Stimulated activated CD8-positive, alpha-beta memory T cell treated with anti-CD3 and anti-CD28 coated beads, Interleukin-7, amount 100 ng/mL, for 24 hours (primary cell): Measurements from ENCODE around the gene COG2.
"Not testable (repeated sequence)": the region's sequence is repeated elsewhere in the genome, so short reads cannot be mapped to it uniquely, and the experiment has no call there.

Experiments used
- DNase-seq: peaks from one replicate; pipeline ENCODE4 v3.0.0-alpha.2; 2020; ENCODE audit warnings: low read depth

COG2 gene

DNA sequence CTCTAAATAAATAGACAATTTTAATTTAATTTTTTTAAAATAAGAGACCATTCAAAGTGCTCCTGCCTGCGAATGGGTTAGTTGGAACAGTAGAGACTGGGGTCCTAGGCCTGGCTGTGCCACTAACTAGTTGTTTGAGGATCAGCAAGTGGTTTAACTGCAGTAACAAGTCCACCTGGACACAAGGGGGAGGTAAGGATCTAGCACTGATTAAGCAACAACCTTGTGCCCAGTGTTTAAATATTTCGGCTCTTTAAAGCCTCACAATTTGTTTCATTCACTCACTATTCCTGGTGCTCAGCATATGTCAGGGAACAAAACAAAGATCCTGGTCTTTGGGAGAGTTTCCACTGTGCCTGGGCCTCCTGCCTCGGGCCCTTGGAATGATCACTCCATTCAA is 73.2 kb downstream of the COG2 start:
- DNase-seq: no peak

GRCh38 chr1:230716453-230716852 is 74.2 kb downstream of the COG2 start:
- DNase-seq: not testable (repeated sequence)

DNA sequence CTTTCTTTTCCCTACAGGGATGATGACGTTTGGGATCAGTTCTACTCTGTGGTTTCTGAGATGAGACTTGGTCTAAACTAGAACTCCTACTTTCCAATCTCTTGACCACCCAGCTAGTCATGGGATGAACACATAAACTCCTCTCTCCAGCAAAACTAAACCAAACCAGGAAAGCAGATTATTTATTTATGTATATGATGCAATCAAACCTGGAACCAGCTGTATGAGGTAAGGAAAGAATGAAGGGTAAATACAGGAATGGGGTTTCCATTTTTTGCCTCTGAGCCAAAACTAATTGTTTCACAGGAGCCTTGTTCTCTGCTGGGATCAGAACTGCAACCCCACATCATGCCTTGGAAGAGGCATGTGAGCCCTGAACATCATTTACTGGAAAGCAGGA is 75.0 kb downstream of the COG2 start:
- DNase-seq: no peak

DNA sequence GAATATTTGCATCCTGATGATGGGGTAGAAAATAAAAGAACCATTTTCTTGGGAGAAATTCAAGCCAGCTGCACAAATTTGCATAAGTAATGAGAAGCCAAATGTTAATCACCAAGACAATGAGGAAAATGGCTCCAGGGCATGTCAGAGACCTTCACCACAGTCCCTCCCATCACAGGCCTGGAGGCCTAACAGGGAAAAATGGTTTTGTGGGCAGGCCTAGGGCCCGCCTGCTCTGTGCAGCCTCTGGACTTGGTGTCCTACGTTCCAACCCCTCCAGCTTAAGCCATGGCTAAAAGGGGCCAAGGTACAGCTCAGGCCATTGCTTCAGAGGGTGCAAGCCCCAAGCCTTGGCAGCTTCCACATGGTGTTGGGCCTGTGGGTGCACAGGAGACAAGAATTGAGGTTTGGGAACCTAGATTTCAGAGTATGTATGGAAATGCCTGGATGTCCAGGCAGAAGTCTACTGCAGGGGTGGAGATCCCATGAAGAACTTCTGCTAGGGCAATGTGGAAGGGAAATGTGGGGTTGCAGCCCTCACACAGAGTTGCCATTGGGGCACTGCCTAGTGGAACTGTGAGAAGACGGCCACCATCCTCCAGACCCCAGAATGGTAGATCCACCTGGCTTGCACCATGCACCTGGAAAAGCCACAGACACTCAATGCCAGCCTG is 79.7 kb downstream of the COG2 start:
- DNase-seq: not testable (repeated sequence)

DNA sequence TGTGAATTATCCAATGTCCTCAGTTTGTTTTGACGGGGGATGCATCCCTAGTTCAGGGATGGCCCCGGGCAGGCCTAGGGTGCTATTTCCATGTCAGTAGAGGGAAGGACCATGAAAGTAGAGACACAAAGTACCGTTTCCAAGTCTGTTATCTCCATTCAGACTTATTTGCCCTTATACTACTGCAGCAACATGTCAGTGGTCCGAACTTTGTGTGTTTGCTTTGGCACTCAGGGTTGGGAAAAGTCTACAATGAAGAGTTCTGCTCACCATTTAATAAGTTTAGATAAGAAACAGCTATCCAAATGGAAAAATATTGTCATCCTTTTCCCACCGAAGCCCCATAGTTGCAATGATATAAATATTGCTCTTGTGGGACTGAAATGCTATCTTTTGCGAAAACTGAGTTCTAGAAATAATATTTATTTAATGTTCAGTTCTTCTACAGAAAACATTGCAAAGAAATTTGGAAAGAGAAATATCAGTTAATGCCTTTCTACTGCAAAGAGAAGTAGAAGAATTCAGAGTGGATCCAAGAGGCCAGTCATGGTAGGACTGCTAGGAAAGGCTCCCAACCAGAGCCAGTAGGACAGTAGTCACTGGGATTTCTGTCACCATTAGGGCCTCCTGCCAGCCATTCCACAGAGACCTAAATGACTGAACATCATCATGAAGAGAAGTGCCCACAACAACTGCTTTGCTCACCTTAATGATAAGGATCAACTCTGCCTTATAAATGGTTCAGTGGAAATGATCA is 83.2 kb downstream of the COG2 start:
- no peak for DNase-seq

DNA sequence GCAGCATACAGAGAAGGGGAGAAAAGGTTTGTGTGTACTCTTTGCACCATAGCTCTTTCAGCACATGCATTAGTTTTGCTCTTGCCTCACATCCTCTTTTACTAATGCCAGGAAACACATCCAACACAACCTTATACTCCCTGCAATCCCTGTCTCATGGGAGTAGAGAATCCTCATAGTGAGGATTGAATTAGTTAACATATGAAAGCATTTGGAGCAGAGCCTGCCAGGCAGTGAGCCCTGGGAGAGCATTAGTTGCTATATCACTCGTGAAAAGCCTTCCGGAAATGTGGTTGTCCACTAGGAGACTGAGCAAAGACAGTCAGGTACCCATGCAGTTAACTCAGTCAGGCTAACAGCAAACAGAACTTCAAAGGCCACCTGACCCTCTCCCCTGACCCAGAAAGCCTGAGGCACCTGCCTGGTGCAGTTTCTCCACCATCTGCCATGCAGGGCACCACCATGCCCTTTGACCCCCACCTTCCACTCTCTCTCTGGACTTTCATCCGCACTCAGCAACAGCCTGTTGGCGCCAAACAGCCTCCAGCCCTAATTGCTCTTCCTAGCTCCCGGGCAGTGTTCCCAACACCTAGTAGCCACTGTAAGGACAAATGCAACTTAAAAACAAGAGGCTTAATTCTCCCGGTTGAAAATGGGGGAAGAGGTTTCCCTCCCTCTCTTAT is 86.6 kb downstream of the COG2 start:
- no peak for DNase-seq

DNA sequence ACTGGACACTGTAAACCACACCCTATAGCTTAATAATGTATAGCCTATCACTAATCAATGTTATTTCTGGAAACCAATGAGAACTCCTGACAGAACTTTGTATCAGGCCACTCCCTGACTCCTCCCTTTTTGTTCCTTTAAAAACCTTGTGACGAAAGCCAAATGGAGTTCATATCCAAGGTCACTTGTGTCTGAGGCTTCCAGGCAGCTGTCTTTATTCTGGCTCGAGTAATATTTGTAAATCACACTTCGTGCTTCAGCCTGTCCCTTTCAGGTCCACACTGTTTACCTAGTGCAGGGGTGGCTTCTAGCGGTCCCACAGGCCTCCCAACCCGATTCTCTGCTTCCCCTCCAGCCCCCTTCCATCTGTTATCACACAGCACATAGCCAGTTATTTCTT is 88.7 kb downstream of the COG2 start:
- DNase-seq: no peak

- DNase-seq: no peak
These were observed 93.2 kb downstream of the COG2 start for GRCh38 chr1:230735447-230735846.

GRCh38 chr1:230737622-230738262 is 95.5 kb downstream of the COG2 start:
- no peak for DNase-seq

DNA sequence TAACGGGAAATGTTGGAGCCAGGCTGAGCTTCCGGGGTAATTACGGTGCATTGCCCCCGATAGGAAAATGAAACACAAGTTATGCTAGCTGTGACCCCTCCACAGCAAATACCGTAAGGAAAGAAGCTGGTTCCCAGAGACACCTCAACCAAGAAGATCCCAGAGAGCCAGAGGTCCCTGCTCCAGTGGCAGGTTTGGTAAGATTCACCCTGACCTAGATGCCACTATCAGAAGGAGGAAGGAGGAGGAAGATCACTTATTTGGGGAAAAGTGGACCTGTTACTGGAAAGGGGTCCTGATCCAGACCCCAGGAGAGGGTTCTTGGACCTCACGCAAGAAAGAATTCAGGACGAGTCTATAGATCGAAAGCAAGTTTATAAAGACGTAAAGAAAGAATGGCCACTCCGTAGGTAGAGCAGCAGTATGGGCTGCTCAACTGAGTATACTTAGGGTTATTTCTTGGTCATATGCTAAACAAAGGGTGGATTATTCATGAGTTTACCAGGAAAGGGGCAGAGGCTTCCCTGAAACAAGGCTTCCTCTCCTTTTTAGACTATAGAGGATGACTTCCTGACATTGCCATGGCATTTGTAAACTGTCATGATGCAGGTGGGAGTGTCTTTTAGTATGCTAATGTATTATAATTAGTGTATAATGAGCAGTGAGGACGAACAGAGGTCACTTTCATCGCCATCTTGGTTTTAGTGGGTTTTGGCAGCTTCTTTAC is 97.4 kb downstream of the COG2 start:
- no peak for DNase-seq
